Activated CD8-positive, alpha-beta memory T cell treated with anti-CD3 and anti-CD28 coated beads, Interleukin-2, amount 50 U/mL, for 4 hours (primary cell): ENCODE measurements around the gene ADAMTSL3.
"Not testable (repeated sequence)": the region's sequence is repeated elsewhere in the genome, so short reads cannot be mapped to it uniquely, and the experiment has no call there.

Source experiments
- DNase-seq: peaks from one replicate; pipeline ENCODE4 v3.0.0-alpha.2; 2020

The ADAMTSL3 gene

GRCh38 chr15:83709241-83709640 is 55.3 kb downstream of the ADAMTSL3 start:
- DNase-seq: no peak

DNA sequence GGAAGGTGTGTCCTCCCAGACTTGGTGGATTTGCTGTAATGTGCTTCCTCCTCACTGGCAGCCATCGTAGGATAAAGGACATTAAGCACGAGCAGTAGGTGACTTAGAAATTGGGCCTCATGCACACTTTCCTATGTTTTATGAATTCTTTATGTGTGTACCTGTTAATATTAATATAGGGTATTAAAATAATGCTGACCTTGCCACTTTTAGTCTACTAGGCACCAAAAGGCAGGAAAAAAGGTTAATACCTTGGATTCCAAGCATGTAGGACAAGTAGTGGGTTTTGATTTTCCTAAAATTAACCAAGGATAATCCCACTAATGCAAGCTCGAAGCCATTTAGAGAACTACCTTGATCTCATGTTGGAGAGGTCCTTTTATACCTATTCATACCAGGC is 55.9 kb downstream of the ADAMTSL3 start:
- no peak for DNase-seq

DNA sequence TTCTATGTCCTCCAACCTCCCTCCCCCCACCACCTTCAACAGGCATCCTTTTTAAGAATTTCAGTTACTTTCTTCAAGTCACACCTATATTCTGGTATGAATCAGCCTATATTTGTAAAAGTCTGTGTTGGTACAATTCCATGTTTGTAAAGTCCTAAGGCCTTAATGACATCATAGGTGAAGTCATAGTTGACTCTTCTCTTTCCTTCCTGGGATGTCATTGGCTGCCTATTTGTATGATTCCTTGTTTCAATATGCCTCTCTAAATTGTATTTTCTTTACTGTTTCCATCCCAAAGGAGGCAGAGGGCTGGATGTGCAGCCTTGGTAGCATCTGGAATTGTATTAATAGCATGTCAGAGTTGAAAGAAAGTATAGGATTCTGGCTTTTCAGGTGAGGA is 56.5 kb downstream of the ADAMTSL3 start:
- DNase-seq: no peak

DNA sequence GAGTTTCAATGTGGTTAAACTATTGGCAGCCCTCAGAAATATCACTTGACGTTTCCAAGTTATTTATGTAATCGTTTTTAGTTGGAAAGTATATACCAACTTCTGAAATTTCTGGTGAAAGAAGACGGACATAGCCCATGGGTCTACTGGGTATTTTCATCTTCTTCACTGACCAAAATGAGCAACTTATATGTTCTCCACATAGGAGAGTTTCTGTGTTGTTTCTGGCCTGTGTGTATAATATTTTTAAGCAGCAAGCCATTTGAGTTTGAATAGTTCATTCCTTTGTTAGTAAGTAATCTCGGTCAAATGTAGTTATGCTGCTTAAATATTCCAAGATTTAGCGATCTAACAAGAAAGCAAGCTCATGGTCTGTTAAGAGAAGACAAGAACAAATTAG is 57.3 kb downstream of the ADAMTSL3 start:
- DNase-seq: no peak

DNA sequence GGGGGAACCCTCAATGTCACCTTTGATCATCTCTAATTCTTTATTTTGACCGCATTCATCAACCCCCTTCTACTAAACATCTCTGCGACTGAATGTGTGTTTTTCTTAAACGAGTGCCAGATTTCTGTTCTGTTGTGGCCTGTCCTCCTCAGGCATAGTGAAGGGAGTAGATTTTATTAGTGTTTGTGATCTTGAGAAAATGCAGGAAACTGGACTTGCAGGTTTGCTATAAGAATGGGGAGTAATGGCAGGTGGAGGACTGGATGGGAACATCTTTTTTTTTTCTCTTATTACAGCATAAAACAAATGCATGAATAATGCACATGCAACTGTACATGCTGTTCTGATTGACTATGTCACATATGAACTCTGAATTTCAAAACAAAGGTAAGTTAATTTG is 59.3 kb downstream of the ADAMTSL3 start:
- no peak for DNase-seq

DNA sequence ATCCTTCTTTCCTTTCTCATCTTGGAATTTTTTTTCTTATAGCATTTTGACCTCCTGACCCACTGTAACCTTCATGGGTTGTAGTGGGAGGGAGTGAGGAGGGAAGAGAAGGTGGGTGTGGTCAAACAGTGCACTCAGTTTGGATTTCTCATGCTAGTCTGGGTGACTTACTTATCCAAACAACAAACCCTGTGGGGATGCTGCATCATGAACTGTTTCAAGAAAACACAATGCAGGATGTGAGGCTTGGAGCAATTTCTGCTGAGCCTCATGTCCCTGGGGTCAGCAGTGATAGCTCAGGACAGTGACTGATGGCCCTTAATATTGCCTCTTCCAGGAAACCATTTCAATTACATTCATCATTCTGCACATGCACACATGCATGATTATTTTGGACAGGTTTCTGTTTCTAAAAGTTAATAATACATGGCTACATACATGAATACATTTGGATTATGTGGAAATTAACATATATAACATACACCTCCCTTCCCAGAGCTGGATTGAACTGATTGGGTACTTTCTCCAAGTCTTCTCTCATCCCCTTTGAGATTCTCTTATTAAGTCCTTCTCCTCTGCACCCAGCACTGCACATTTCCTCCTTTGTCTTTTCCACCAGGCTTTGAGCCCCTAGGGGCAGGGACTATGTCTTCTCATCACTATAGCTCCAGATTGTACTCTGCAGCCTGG is 61.2 kb downstream of the ADAMTSL3 start:
- DNase-seq: no peak

DNA sequence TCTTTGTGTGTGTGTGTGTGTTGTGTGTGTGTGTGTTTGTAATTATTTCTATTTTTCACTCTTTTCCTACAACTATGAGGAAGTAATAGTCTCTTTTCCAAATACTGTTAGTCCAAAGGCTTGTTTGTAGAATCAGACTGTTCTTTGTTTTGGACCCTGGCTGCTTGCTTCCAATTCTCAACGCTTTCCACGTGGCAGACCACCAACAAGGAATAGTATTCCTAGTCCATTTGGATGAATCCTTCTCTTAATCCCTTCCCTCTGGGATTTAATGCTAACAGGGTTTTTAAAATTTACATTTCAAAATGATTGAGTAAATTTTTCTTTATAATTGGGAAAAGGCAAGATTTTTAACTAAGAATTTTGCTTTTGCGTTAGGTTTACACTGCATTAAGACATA is 62.7 kb downstream of the ADAMTSL3 start:
- DNase-seq: no peak

DNA sequence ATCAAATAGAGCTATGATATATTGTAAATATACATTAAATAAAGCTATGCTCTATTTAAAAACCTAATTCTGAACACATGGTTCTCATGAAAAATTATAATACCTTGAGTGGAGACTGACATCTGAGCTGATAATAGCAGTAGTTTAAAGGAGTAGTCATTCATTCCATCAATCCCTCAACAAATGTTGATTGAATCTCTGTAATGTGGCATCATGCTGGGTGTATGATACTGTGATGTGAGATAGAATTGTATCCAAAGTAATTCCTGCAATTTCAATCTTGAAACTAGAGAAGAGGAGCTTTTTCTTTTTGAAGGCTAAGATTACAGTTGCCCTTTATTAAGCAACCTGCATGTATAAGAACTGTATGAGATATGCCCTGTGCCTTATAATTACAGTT is 63.1 kb downstream of the ADAMTSL3 start:
- DNase-seq: no peak

DNA sequence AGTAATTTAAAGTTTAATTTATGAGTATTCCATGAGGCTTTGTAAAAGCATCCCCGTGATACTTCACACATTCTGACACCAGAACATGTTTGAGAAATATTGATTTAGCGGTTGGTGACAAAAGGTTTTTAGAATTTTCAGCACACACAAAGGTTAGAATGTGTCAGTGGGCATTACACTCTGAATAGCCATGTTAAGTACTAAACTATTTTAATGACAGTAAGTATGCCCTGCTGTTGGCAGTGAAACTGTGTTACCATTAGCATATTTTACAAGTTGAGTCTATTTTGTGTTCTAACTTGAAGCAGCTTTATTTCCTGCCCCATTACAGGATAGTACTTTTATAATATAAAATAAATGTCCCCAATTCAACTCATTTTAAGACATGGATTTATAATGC is 66.5 kb downstream of the ADAMTSL3 start:
- DNase-seq: no peak

- DNase-seq: no peak
These were observed 67.1 kb downstream of the ADAMTSL3 start for GRCh38 chr15:83721031-83721430.

DNA sequence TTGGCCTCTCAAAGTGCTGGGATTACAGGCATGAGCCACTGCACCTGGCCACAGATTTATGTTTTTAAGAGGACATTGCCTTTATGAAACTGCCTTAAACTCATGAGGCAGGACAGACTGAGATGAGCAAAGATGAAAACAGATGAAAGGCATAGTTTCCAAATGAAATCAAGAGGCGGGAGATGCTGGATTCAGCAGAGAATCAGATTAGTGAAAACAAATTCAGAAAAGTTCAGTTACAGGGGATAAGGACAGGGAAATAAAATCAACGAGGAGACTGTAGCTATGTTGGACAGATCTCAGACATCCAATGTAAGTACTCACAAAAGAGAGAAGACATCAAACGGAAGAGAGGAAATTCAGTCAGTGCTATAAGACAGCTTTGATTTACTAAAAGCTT is 68.1 kb downstream of the ADAMTSL3 start:
- no peak for DNase-seq

DNA sequence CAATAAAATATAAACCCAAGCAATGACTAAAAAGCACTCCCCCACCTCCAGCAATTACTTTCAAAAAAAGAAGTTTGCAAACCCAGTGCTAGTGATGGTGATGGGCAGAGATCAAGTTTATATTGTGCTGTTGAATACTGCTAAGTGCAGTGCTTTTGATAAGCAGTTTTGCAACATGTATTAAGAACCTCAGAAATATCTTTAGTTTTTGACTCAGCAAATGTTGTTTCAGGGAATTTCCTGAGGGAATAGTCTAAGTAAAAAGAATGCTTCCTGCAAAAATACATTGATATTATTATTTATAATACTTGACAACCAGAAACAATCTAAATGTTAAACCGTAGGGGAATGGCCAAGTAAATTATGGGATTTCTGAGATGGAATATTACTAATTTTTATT is 69.3 kb downstream of the ADAMTSL3 start:
- no peak for DNase-seq

DNA sequence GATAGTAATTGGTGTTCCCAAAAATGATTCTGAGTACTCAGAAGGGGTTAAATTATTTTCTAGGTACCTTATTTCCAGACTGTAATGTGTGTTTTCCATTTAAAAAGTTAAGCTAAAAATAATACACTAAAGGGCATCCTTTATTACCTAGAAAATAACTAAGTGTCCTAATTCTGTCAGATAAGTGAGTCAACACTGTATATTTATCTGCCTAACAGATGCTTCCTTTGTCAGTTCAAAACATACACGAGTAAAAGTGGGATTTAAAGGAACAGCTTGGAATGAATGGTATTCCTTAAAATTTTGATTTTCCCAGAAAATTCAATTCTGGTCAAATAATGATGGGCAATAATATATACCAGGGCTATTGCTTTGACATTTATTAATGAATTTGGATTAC is 78.3 kb downstream of the ADAMTSL3 start:
- DNase-seq: no peak

- DNase-seq: no peak
These were observed 78.8 kb downstream of the ADAMTSL3 start for GRCh38 chr15:83732770-83733169.

DNA sequence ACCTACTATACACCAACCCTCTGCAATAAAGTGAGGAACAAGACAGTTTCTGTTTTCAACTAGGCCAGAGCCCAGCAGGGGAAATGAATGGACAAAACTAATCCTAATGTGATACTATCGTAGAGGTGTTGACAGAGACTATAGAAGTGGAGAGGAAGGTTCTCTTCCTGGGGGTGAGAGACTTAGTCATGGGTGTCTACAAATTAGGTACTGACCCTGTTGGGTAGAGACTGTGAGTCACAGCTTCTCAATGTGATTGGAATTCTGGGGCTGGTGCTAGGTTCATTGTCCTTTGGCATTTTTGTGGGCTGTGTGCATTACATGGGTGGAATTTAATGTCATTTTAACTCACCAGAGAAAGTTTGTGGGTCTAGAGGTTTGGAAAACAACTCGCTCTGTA is 79.3 kb downstream of the ADAMTSL3 start:
- no peak for DNase-seq

DNA sequence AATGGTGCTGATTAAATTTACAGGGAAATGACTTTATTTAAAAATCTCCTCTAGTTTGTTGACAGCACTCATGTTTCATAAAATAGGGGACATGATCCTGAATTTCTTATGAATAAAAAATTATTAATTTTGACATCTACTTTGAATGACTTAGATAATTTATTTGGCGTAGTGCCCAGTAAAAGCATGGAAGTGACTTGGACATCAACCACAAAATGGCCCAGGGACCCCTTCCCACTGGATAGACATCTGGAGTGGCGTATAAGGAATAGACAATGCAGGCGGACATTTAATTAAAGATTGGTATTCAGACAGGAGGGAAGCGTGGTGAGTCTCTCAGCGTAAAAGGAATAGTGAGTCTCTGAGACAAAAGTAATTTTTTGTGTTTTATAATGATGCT is 79.8 kb downstream of the ADAMTSL3 start:
- DNase-seq: no peak

GRCh38 chr15:83734487-83734886 is 80.6 kb downstream of the ADAMTSL3 start:
- no peak for DNase-seq

GRCh38 chr15:83739629-83740028 is 85.7 kb downstream of the ADAMTSL3 start:
- DNase-seq: no peak

- DNase-seq: no peak
These were observed 91.8 kb downstream of the ADAMTSL3 start for GRCh38 chr15:83745771-83746170.

GRCh38 chr15:83746231-83746630 is 92.3 kb downstream of the ADAMTSL3 start:
- no peak for DNase-seq

- DNase-seq: no peak
These were observed 93.3 kb downstream of the ADAMTSL3 start for GRCh38 chr15:83747050-83747717.

GRCh38 chr15:83747718-83748110 is 93.8 kb downstream of the ADAMTSL3 start:
- DNase-seq: no peak

- DNase-seq: no peak
These were observed 100.1 kb downstream of the ADAMTSL3 start for GRCh38 chr15:83753872-83754493.

GRCh38 chr15:83757291-83757690 is 103.4 kb downstream of the ADAMTSL3 start:
- not testable (repeated sequence) for DNase-seq

DNA sequence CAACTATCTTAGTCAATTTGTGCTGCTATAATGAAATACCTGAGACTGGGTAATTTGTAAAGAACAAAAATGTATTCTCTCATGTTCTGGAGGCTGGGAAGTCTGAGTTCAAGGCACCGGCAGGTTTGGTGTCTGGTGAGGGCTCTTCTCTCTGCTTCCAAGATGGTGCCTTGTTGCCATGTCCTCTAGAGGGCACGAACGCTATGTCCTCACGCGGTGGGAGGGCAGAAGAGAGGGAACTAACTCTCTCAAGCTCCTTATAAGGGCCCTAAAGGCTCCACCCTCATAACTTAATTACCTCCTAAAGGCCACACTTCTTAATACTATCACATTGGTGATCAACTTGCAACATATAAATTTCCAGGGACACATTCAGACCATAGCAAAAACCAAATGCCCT is 108.4 kb downstream of the ADAMTSL3 start:
- DNase-seq: no peak
